ENCODE results near the gene SMAD1.

DNA sequence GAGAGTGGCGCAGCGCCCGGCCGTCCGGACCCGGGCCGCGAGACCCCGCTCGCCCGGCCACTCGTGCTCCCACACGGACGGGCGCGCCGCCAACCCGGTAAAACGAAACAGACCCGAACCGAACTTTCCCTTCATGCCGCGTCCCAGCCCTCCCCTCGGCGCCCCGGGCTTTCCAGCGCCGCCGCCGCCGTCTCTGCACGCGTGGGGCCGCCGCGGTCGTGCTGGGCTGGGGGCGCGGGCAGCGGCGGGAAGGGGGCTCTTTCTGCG is 222 bp downstream of the SMAD1 start:
- TF ChIP-seq, protein P1, sequence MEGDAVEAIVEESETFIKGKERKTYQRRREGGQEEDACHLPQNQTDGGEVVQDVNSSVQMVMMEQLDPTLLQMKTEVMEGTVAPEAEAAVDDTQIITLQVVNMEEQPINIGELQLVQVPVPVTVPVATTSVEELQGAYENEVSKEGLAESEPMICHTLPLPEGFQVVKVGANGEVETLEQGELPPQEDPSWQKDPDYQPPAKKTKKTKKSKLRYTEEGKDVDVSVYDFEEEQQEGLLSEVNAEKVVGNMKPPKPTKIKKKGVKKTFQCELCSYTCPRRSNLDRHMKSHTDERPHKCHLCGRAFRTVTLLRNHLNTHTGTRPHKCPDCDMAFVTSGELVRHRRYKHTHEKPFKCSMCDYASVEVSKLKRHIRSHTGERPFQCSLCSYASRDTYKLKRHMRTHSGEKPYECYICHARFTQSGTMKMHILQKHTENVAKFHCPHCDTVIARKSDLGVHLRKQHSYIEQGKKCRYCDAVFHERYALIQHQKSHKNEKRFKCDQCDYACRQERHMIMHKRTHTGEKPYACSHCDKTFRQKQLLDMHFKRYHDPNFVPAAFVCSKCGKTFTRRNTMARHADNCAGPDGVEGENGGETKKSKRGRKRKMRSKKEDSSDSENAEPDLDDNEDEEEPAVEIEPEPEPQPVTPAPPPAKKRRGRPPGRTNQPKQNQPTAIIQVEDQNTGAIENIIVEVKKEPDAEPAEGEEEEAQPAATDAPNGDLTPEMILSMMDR (IDR thresholded peaks at IDR 0.05), result no peak
- no peak for TF ChIP-seq POLR2A (IDR thresholded peaks at IDR 0.05)

All from thyroid gland (tissue), 4 donors.